ENCODE measurements around the gene RERE.

The RERE gene

GRCh38 chr1:8706291-8706690 is 111.1 kb downstream of the RERE start:
- no peak for TF ChIP-seq ZFX (IDR thresholded peaks at IDR 0.05)
- no peak for TF ChIP-seq CTCF (conservative IDR thresholded peaks at IDR 0.05)
- H3K27ac ChIP-seq = peak overlapping the region; percentile 49; the same call in 1 of the 2 replicates

DNA sequence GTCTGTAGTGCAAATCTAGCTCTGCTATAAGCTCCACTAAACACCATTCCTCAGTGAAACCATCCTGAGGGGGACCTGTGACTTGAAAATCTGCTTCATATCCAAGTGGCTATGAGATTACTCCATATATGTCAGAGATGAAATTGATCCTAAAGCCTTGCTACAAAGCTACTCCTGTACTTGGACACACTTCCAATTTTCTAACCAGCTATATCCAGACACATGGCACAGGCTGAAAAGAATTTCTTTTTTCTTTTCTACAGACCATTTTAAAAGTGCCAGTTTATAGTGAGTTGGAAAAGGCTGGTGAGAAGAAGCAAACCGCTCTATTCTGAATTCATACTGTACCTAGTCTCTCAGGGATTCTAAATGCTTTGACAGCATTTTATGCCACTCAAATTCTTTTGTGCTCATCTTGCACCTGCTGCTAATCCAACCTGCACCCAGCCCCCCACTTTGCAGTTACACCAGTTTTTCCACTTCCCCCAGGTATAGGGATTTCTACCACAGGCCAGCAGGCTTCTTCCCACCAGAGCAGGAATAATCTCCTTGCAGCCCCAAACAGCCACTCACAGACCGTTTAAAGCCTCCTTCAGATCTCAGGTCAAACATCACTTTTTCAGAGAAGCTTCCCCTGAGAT is 112.5 kb downstream of the RERE start:
- peak overlapping the region; percentile 49; the same call in 1 of the 2 replicates for H3K27ac ChIP-seq
- TF ChIP-seq ZFX (IDR thresholded peaks at IDR 0.05) = no peak
- TF ChIP-seq CTCF (conservative IDR thresholded peaks at IDR 0.05) = no peak

DNA sequence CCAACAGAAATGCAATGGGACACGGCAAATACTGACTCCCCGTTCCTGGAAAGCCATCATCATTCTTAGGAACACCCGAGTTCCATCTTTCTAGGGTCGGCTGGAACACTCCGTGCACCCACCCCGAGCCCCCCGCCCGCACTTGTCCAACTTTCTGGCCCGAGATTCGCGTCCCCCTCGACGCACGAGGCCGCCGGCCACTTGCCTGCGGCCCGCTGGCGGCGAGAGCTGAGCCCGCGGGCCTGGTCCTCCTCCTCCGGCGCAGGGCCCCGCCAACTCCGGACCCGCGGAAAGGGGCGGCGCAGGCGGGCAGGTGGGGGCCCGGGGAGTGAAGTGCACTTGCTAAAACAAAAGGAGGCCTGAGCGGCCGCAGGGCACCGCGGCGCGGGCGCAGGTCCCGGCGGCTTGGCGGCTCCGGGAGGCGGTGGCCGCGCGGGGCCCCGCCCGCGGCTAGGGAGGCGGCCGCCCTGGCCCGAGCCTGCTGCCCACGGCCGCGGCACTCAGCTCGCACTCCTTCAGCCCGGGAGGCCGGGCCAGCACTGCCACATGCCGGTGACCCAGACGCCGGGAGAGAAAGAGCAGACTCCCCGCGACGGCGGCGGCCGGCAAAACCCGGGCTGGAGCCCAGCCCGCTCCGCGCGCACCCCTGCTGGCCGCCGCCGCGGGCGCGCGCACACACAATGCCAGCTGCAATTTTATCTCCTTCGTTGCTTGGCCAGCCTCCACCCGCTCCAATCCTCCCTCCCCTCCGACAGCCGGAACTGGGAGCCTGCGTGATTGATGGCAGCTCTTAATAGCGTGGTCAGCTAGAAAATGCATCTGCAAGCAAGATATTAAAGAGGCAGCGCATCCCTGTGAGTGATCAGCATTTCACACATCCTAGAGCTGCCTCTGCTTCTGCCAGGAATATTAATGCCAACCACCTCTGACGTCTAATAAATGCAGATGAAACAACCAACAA is 114.3 kb downstream of the RERE start:
- TF ChIP-seq ZFX (IDR thresholded peaks at IDR 0.05) (peak; percentile 94), CTCF (conservative IDR thresholded peaks at IDR 0.05) (peak; percentile 25)
- peak overlapping the region; percentile 99 for H3K27ac ChIP-seq

- TF ChIP-seq CTCF (conservative IDR thresholded peaks at IDR 0.05) = no peak
- H3K27ac ChIP-seq = peak overlapping the region; percentile 99
Observed at GRCh38 chr1:8702472-8702849, 115.0 kb downstream of the RERE start.

DNA sequence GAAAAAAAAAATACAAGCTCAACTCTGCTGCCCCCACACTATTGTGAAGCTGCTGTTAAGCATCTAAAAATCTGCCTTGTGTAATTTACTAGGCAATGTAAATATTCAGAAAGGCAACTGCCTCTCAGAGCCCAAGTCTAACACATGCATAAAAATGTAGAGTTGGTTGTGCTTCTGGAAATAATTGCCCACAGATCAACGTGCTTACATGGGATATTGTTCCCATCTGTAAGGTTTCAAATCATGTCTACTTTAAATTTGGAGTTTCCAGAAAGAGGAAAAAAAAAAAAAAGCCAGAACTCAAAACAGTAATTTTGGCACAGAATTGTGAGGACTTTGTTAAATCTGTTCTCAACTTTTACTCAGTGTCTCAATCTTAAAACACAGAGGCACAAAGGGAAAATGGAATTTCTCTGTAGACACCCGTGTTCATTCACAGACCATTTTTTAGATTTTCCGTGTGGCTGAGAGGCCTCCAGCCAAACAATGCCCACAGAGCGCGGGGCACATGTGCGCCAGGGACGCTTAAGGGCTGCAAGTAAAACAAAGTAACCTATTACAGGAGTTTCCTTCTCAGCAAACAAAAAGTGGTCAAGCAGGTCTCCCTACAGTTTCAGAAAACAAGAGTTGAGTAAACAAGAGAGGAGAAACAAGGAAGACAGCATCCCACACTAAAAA is 115.5 kb downstream of the RERE start:
- no peak for TF ChIP-seq CTCF (conservative IDR thresholded peaks at IDR 0.05)
- no peak for TF ChIP-seq ZFX (IDR thresholded peaks at IDR 0.05)
- H3K27ac ChIP-seq = peak overlapping the region; percentile 99; the same call in 1 of the 2 replicates

- H3K27ac ChIP-seq = peak overlapping the region; percentile 37
- TF ChIP-seq CTCF (conservative IDR thresholded peaks at IDR 0.05) (no peak), ZFX (IDR thresholded peaks at IDR 0.05) (no peak)
Observed at GRCh38 chr1:8699679-8700078, 117.8 kb downstream of the RERE start.

All from C4-2B (cell line).